Measurements from ENCODE around the gene DDIT3. TPM values are rescaled to one million over a fixed set of nuclear protein-coding genes. Genes with fewer than 3 reads are reported as not detected.

DDIT3 gene
- total RNA-seq, 1 donor from 2014 or later = 24.6 TPM

- DNase-seq (ENCODE audit: low spot score) = no peak
These were observed 27.1 kb upstream of the DDIT3 start for GRCh38 chr12:57547288-57548012.

DNA sequence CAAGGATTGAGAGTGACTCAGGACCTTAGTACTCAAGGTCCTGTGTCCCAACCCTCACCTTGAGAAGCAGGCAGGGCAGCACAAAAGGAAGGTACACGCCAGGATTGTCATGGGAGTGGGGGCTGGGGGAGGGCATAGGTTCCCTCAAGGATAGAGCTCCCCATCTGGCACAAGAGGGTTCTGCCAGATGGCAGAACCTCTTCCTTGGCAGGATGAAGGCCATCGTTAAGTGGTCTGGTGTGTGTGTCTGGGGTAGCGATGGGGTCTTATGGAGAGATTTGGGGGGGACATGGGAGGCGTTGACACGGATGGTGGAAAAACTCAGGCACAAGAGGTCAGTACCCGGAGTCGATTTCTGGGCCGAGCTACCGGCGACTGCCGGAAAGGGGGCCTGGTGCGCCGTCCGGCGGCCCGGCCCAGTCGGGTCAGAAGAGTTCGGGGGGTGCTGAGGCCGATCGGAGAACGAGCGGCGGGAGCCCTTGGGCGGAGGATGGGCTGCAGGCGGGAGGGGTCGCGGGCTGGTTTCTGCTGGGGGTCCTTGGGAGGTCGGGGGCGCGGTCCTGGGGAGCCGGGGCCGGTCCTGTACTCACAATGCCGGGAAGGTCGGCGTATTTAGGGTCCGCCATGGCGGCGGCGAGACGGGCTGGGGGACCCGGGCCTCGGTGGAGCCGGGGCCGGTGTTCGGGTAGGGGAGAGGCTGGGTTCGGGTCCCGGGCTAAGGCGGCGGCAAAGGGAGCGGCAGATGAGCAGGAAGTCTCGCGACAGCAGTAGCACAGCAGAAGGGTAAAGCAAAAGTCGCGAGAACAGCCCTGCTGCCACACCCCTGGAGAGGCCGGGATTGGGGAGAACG lies 26.3 kb upstream of the DDIT3 start, which contains the start of gene DCTN2:
Gene DCTN2 (minus strand): TSS at position 755 of the 850 bp plus-strand sequence. CDS start 129 bp downstream, at position 626.
- DNase-seq (ENCODE audit: low spot score) = peak; percentile 97

DNA sequence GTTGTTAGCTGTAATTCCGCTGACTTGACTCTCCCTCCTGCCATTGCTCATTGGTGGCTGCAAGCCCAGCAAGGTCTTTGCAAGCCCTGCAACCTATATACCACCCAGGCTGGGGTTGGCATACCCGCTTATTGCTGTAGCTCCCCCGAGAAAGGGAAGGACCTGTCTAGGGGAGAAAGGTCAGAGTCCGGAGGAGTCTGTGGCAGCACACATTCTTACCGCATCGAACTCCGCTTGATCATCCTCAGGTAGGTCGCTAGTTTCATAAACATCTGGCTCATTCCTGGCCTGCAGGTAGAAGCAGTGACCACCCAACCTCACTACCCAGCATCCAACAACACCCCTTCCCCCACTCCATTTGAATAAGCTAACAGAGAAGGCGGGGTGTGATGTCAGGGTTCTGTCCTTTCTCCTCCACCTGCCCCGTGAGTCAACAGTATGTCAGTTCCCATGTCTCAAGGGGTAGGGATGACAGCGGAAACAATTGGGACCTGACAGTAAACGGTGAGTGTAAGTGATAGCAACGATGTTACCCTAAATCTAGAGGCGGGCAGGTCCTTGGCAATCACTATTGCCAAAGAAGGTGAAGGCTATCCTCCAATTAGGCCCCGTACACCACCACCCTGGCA lies 25.6 kb upstream of the DDIT3 start:
- no peak for DNase-seq (ENCODE audit: low spot score)

GRCh38 chr12:57543581-57543980 lies 23.3 kb upstream of the DDIT3 start:
- no peak for DNase-seq (ENCODE audit: low spot score)

- DNase-seq (ENCODE audit: low spot score) = no peak
These were observed 21.4 kb upstream of the DDIT3 start for GRCh38 chr12:57541717-57542116.

- no peak for DNase-seq (ENCODE audit: low spot score)
These were observed 20.7 kb upstream of the DDIT3 start for GRCh38 chr12:57541001-57541400.

GRCh38 chr12:57539134-57539768 lies 18.9 kb upstream of the DDIT3 start:
- no peak for DNase-seq (ENCODE audit: low spot score)

DNA sequence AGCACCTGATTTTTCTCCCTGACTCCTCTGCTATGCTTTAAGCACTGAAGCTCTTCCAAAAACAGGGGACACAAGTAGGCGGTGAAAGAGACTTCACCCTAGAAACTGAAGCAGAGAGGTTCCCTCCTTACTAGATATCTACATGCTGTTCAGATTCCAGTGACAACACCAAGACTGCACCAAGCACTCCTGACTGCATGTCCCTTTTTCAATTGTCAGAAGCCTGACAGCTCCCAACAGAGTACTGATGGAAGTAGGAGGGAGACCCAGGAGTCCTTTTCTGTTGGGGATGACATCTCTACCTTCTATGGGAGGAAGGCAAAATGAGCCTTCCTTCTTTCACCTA lies 16.3 kb upstream of the DDIT3 start:
- DNase-seq (ENCODE audit: low spot score) = no peak

DNA sequence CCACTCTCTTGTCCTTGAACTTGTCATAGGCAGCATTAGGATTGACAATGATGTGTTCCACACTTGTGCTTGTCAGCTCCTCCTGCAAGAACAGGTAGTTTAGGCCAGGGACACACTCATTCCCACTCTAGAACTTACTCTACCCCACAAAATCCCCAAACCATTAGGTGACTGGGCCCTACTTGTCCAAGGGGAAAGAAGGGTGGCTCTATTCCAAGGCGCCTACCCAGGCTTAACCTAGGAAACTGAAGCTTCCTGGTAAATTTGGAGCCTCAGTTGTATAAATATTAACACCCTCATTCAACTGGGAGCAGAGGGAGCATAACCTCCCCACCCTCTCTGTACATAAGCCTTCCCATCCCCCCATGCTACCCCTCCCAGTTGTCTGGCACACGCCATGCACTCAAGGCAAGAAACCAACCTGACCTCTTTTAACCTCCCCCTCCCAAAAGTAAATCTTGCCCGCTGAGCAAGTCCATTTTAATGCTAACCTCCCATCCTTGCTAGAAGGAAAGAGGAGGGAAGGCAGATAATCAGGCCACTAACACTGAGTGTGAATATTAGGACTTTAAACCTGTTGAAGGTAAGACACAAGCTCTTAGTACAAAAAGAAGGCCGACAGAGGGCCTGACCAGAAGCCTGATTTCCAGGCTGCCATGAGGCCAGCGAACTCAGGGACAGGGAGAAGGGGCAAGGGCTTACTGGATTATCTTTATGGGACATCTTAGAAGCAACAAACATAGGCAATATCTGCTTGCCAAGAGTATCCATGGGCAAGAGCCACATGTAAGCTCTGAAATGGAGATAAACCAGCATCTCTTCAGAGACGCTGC lies 15.7 kb upstream of the DDIT3 start:
- peak; percentile 46 for DNase-seq (ENCODE audit: low spot score)

DNA sequence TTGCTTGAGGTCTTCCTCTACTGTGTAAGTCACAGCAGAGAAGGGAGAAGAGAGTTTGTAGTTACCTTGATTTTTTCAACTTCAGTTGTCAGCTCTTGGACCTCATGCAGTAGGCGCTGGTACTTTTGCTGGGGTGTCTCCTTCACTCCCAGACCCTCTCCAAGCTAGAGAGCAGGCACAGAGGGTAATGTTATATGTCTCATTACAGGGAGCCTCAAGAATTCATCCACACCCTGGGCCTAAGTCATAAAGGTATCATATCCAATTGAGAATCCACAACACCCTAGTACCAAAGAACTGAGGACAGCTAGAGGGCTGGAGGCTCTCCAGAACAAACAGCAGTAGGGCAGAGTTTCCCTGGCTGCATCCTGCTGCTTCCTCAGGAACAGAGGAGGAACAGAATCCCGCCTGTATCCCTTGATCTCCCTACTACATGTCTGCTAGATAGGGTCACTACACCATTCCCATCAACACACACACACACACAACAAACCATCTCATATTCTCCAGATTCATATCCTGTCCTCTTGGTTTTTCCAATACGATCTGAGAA lies 14.8 kb upstream of the DDIT3 start:
- no peak for DNase-seq (ENCODE audit: low spot score)

- DNase-seq (ENCODE audit: low spot score) = no peak
These were observed 13.9 kb upstream of the DDIT3 start for GRCh38 chr12:57534250-57534649.

DNA sequence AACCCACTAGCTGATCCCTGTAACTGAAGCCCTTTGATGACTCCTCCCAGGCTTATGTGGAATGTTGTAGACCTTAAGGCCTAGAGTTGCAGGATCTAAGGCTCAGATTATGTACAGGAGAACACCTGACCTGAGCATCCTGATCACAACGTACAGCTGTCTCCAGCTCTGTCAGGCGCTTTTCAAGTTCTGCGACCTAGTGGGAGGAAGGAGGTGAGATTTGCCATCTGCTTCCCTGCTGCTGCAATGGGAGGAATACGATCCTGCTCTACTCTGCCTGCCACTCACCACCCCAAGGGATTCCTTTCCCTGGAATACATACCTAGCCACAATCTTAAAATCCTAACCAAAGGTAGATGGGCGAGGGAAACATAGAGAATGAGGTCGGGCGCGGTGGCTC lies 12.8 kb upstream of the DDIT3 start:
- DNase-seq (ENCODE audit: low spot score) = no peak

GRCh38 chr12:57531836-57532235 lies 11.5 kb upstream of the DDIT3 start:
- no peak for DNase-seq (ENCODE audit: low spot score)

DNA sequence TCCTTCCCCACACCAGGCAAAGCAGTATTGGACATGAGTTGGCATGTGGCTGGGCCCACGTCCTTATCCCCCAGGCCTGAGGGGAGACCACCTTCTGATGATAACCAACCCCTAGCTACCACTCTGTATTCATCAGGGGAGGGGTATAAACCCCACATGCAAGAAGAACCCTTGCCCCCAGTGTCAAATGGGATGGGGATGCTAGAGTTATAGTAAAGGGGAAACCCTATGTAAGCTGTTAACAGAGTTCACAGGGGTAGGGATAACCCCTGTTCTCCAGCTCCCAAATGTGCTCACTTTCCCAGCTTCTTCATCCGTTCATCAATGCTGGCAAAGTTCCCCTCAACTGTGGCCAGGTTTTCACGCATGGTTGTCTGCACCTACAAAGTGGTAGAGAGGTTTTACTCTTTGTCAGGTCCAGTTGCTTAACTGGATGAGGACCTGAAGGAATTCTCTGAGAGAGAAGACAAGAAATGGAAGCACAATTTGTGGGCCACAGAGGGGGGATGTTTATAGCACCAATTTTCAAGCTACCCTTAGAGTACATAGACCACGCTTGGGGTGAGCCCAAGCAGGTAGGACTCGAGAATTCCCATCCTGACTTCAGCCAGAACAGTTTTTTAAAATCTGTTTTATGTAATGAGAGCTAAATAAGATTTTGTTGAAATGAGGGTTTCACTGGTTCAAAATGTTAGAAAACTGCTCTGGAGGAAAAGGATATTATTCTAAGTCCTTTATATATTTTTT lies 10.3 kb upstream of the DDIT3 start:
- no peak for DNase-seq (ENCODE audit: low spot score)

DNA sequence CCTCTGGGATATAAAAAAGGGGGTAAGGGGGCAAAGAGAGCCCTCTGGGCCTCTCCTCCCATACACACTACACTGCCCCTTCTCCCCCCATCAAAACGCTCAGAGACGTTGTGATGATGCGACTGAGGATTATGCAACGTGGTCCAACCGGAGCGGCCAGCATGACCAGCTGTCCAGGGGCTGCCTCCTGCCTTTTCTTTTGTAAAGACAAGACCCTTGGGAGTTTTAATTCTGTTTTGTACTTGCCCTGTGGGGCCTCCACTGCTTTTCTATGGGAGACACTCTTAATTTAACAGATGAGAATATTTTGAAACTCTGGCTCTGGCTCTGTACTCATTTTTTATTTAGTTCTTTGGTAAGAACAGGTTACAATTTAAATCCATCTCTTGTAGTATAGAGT lies 9.5 kb upstream of the DDIT3 start:
- no peak for DNase-seq (ENCODE audit: low spot score)

DNA sequence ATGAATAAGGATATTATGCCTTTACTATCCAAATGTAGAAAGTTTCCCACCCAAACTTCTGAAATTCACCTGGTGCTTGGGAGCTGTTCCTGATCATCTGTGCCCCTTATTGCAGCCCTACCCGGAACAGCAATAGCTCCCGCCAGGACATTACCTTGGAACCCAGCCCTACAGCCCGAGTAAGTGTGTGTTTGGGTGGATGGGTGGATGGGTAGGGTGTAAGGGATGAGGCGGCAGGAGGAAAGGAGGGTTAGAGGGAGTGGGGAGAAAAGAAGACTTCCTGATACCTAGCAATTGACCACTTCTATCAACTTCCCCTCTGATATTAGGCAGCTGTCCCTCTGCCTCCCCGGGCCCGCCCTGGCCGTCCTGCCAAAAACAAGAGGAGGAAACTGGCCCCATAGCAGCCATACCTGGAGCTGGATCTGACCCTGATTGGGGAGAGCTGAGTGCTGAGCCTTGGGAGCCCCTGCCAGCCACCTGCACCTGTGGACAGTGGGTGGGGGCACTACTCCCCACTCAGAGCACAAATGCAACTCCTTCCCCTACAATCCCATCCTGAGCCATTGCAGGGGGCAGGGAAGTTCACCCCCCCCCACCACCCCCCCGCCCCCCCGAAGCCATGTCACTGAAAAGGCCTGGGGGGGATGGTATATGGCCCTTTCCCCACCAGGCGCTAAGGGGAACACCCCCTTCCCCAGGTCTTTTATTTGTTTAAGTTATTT lies 8.7 kb upstream of the DDIT3 start:
- DNase-seq (ENCODE audit: low spot score) = no peak

- DNase-seq (ENCODE audit: low spot score) = no peak
These were observed 7.9 kb upstream of the DDIT3 start for GRCh38 chr12:57528176-57528575.

- no peak for DNase-seq (ENCODE audit: low spot score)
These were observed 6.9 kb upstream of the DDIT3 start for GRCh38 chr12:57527184-57527583.

DNA sequence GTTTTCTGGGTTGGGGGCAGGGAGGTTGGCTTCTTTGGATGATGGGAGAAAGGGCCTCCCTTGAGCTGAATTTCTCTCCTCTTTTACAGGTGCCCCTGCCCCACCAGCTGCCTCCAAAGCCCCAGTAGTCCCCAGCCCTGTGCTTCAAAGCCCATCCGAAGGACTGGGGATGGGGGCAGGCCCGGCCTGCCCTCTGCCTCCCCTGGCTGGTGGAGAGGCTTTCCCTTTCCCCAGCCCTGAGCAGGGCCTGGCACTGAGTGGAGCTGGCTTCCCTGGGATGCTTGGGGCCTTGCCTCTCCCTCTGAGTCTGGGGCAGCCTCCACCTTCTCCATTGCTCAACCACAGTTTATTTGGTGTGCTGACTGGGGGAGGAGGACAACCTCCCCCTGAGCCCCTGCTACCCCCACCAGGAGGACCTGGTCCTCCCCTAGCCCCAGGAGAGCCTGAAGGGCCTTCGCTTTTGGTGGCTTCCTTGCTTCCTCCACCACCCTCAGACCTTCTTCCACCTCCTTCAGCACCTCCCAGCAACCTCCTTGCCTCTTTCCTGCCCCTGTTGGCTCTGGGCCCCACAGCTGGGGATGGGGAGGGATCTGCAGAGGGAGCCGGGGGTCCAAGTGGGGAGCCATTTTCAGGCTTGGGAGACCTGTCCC lies 6.3 kb upstream of the DDIT3 start:
- no peak for DNase-seq (ENCODE audit: low spot score)
